PC-9 (cell line): ENCODE measurements around the gene ZNF219.

ENCODE experiments used
- CTCF ChIP-seq: fragments of 200-600 bp; sonication (generic); conservative IDR thresholded peaks from 2 replicates; pipeline ENCODE4 v1.6.1; 2017; ENCODE audit warnings: mixed run types, antibody characterized with exemption, mild to moderate bottlenecking, moderate library complexity
- EZH2 ChIP-seq: fragments of 200-600 bp; sonication (generic); IDR thresholded peaks from 2 replicates; pipeline ENCODE4 v1.8.0; 2017; ENCODE audit warnings: antibody characterized with exemption, low read depth

- TF ChIP-seq CTCF (no peak), EZH2 (no peak)
Measured at GRCh38 chr14:21070610-21071224, 27.7 kb downstream of the ZNF219 start.
